ENCODE measurements around the gene ZNF184. TPM values are rescaled to one million over a fixed set of nuclear protein-coding genes. Genes with fewer than 3 reads are reported as not detected.
A peak's percentile ranks its signal among the peaks of the same experiment; 100 is the strongest.

The ZNF184 gene
- total and polyA plus RNA-seq, 2 donors (not counting 1 experiment from before 2014, with no cell fraction given), result 5.2 to 9.4 TPM

- DNase-seq (ENCODE audit: low read depth in 2 of 2), result peak; percentile 63 to 87
- no peak overlapping the region for H3K9ac ChIP-seq (ENCODE audit: insufficient read depth, low read length)
- TF ChIP-seq EZH2 (IDR thresholded peaks at IDR 0.05; ENCODE audit: low read length, missing control alignments), result no peak
- TF ChIP-seq, protein P1, sequence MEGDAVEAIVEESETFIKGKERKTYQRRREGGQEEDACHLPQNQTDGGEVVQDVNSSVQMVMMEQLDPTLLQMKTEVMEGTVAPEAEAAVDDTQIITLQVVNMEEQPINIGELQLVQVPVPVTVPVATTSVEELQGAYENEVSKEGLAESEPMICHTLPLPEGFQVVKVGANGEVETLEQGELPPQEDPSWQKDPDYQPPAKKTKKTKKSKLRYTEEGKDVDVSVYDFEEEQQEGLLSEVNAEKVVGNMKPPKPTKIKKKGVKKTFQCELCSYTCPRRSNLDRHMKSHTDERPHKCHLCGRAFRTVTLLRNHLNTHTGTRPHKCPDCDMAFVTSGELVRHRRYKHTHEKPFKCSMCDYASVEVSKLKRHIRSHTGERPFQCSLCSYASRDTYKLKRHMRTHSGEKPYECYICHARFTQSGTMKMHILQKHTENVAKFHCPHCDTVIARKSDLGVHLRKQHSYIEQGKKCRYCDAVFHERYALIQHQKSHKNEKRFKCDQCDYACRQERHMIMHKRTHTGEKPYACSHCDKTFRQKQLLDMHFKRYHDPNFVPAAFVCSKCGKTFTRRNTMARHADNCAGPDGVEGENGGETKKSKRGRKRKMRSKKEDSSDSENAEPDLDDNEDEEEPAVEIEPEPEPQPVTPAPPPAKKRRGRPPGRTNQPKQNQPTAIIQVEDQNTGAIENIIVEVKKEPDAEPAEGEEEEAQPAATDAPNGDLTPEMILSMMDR (conservative IDR thresholded peaks at IDR 0.05 in 1 of 2, IDR thresholded peaks at IDR 0.05 in 1 of 2; ENCODE audit: low read depth in 1 of 2, low read length in 2 of 2), result no peak
Measured at GRCh38 chr6:27503436-27504030, 30.6 kb upstream of the ZNF184 start.

DNA sequence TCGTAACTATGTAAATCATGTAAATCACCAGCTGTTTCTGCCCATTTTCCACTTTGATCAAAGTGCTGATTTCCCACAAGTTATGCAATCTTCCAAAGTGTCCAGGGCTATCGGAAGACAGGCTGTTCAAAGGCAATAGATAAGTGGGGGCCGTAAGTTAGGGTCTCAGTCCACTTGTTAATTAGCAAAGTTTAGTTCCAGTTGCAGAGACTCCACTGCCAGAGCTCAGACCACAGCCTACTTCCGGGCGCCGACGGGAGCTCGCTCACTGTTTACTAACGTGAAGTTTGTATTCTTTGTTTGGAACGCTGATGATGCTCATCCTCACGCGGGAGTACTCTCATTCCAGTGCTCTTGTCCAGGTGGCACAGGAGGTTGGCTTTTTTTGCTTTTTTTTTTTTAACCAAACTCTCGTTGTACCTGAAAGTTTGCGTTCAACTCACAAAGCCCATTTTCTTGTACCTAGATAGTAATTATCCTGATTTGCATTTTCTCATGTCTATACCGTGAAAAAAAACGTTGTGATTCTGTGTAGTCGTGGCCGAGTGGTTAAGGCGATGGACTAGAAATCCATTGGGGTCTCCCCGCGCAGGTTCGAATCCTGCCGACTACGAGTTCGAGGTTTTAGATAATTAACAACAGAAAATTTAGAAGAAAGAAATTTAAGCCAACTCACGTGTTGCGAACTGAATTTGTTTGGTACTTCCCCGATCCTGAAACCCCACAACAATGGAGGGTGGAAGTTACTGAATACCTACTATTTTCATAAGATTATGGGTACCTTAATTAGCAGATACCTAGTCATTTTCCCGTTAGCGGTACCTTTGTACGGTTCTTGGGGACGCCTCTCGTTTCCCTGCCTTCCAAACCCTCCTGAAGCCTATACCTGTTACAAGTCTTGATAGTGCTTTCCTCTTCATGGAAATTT is 29.9 kb upstream of the ZNF184 start:
- Histone ChIP-seq H3K27ac (ENCODE audit: insufficient read depth, low read length) (no peak overlapping the region), H3K9me3 (ENCODE audit: control insufficient read depth, insufficient read depth, low read depth, low read length) (no peaks in the 10 kb centered on the region), H3K9ac (ENCODE audit: insufficient read depth, low read length) (no peak overlapping the region), H3K4me2 (ENCODE audit: extremely low read depth, insufficient read depth, low read length) (peak overlapping the region; percentile 86), H3K27me3 (ENCODE audit: control insufficient read depth, insufficient read depth, low read length) (no peaks in the 10 kb centered on the region), H3K4me3 (replicated peaks in 1 of 4; ENCODE audit: control extremely low read depth in 1 of 4, insufficient read depth in 1 of 4, low read depth in 3 of 4, low read length in 4 of 4) (peak overlapping the region; percentile 60 to 76 (median 72)), H4K20me1 (ENCODE audit: control insufficient read depth, extremely low read depth, insufficient read depth, low read length) (no peaks in the 10 kb centered on the region), H2AFZ (ENCODE audit: low read length) (peak overlapping the region; percentile 93), H3K4me1 (ENCODE audit: control insufficient read depth, extremely low read depth, insufficient read depth, low read length) (no peaks in the 10 kb centered on the region), H3K79me2 (ENCODE audit: control insufficient read depth, insufficient read depth, low read length) (no peaks in the 10 kb centered on the region), H3K36me3 (ENCODE audit: control insufficient read depth, insufficient read depth, low read length) (no peaks in the 10 kb centered on the region)
- no peak for TF ChIP-seq EZH2 (IDR thresholded peaks at IDR 0.05; ENCODE audit: low read length, missing control alignments)
- TF ChIP-seq, protein P1 (conservative IDR thresholded peaks at IDR 0.05 in 1 of 2, IDR thresholded peaks at IDR 0.05 in 1 of 2; ENCODE audit: low read depth in 1 of 2, low read length in 2 of 2), result no peak
- peak; percentile 68 to 74 for DNase-seq (ENCODE audit: low read depth in 2 of 2)

More at GRCh38 chr6:27503436-27504030, 30.6 kb upstream of the ZNF184 start:
- Histone ChIP-seq H3K4me3 (replicated peaks in 1 of 4; ENCODE audit: control extremely low read depth in 1 of 4, insufficient read depth in 1 of 4, low read depth in 3 of 4, low read length in 4 of 4) (peak overlapping the region; percentile 60 to 76 (median 72)), H3K4me2 (ENCODE audit: extremely low read depth, insufficient read depth, low read length) (peak overlapping the region; percentile 86), H3K27me3 (ENCODE audit: control insufficient read depth, insufficient read depth, low read length) (no peaks in the 10 kb centered on the region), H3K36me3 (ENCODE audit: control insufficient read depth, insufficient read depth, low read length) (no peaks in the 10 kb centered on the region), H4K20me1 (ENCODE audit: control insufficient read depth, extremely low read depth, insufficient read depth, low read length) (no peaks in the 10 kb centered on the region), H3K27ac (ENCODE audit: insufficient read depth, low read length) (no peak overlapping the region), H2AFZ (ENCODE audit: low read length) (peak overlapping the region; percentile 54), H3K4me1 (ENCODE audit: control insufficient read depth, extremely low read depth, insufficient read depth, low read length) (no peaks in the 10 kb centered on the region), H3K79me2 (ENCODE audit: control insufficient read depth, insufficient read depth, low read length) (no peaks in the 10 kb centered on the region), H3K9me3 (ENCODE audit: control insufficient read depth, insufficient read depth, low read depth, low read length) (no peaks in the 10 kb centered on the region)

- Histone ChIP-seq H3K36me3 (ENCODE audit: control insufficient read depth, insufficient read depth, low read length) (no peaks in the 10 kb centered on the region), H3K4me1 (ENCODE audit: control insufficient read depth, extremely low read depth, insufficient read depth, low read length) (no peaks in the 10 kb centered on the region), H3K79me2 (ENCODE audit: control insufficient read depth, insufficient read depth, low read length) (no peaks in the 10 kb centered on the region), H3K4me3 (replicated peaks in 1 of 4; ENCODE audit: control extremely low read depth in 1 of 4, insufficient read depth in 1 of 4, low read depth in 3 of 4, low read length in 4 of 4) (no peak overlapping the region), H3K9me3 (ENCODE audit: control insufficient read depth, insufficient read depth, low read depth, low read length) (no peaks in the 10 kb centered on the region), H3K9ac (ENCODE audit: insufficient read depth, low read length) (no peak overlapping the region), H3K27me3 (ENCODE audit: control insufficient read depth, insufficient read depth, low read length) (no peaks in the 10 kb centered on the region), H3K4me2 (ENCODE audit: extremely low read depth, insufficient read depth, low read length) (no peak overlapping the region), H2AFZ (ENCODE audit: low read length) (no peak overlapping the region), H3K27ac (ENCODE audit: insufficient read depth, low read length) (no peak overlapping the region), H4K20me1 (ENCODE audit: control insufficient read depth, extremely low read depth, insufficient read depth, low read length) (no peaks in the 10 kb centered on the region)
- no peak for DNase-seq (ENCODE audit: low read depth in 2 of 2)
- TF ChIP-seq, protein P1 (conservative IDR thresholded peaks at IDR 0.05 in 1 of 2, IDR thresholded peaks at IDR 0.05 in 1 of 2; ENCODE audit: low read depth in 1 of 2, low read length in 2 of 2), result no peak
- TF ChIP-seq EZH2 (IDR thresholded peaks at IDR 0.05; ENCODE audit: low read length, missing control alignments), result no peak
Measured at GRCh38 chr6:27501187-27501586, 28.3 kb upstream of the ZNF184 start.
